ENCODE results near the gene PDGFB.

The PDGFB gene

DNA sequence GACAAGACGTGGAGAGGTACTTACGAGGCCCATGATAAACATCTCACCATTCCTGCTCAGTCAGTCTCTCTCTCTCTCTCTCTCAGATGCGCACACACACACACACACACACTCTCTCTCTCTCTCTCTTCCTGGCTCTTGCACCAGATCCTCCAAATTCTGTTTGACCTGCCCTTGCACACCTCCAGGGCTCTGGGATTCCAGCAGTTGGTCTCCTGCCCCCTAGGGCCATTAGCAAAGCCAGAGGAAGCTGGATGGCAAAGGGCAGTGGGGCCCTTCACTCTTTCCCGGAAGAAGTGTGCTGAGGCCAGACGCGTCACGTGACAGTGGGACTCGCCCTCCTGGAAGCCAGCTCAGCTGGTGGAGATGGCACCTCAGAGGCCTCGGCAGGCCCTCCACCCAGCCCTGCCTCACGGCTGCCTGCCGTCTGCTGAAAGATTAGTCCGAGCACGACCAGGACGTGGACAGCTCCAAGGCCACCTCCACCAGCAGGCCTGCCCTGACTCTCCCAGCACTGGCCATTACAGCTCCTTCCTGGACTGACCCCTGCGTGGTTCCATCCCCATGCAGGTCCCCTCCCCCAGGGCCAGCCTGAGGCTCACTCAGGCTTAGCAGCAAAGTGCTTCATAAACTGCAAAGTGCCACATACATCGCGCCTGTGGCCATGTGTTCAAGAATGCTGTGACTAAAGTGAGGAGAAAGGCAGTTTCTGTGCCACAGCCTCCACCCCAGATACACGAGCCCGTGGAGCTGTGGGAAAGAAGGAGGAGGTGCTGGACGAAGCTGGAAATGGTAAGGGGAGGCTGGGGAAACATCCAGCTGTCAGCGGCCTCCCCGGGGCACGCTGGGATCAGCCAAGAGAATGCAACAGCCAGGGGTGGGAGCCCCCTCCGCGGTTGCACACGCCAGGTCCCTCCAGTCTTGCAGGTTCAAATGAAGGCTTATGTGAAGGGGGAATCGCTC is 3.7 kb downstream of the PDGFB start:
- no peak overlapping the region for H3K4me3 ChIP-seq (ENCODE audit: control insufficient read depth, low read depth, low read length)
- no peak for DNase-seq (ENCODE audit: low read depth)
- TF ChIP-seq, protein P1, sequence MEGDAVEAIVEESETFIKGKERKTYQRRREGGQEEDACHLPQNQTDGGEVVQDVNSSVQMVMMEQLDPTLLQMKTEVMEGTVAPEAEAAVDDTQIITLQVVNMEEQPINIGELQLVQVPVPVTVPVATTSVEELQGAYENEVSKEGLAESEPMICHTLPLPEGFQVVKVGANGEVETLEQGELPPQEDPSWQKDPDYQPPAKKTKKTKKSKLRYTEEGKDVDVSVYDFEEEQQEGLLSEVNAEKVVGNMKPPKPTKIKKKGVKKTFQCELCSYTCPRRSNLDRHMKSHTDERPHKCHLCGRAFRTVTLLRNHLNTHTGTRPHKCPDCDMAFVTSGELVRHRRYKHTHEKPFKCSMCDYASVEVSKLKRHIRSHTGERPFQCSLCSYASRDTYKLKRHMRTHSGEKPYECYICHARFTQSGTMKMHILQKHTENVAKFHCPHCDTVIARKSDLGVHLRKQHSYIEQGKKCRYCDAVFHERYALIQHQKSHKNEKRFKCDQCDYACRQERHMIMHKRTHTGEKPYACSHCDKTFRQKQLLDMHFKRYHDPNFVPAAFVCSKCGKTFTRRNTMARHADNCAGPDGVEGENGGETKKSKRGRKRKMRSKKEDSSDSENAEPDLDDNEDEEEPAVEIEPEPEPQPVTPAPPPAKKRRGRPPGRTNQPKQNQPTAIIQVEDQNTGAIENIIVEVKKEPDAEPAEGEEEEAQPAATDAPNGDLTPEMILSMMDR (conservative IDR thresholded peaks at IDR 0.05; ENCODE audit: control insufficient read depth, insufficient read depth, low read depth, low read length): no peak

DNA sequence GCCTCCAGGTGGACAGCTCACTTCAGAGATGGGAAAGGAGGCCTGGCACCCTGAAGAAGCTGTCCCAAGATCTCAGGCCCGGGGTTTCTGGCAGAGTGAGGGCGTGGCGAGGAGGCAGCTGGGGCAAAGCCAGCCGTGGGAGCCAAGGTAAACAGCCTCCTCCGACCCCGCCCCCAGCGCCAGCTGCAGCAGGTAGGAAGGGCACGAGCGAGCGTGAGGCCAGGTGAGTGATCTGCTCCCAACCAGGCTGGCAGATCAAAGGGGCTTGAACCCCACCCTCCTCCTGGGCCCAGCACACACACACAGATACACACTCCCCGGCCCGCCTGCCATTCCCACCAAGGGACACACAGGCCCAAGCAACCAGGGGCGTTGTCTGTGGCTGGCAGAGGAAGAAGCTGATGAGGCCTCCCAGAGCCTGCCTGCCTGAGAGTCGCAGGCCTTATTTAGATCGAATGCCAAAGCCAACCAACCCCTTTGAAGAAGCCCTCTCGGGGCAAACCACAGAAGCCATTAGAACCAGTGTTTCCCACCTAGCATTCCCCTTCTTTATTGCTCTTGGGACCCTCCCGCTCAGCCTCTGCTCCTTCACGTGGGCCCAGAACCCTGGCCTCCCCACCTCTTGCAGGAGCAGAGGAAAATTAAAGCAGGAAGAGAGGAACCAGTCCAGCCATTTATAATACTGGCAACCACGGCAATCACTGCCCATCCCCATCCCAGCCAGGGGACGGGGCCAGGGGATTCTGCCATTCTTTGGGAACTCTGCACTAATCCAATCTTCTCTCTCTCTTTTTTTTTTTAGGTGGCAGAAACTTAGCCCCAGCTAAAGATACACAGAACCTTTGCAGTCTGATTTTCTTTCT is 5.0 kb downstream of the PDGFB start:
- no peak for DNase-seq (ENCODE audit: low read depth)
- no peak overlapping the region for H3K4me3 ChIP-seq (ENCODE audit: control insufficient read depth, low read depth, low read length)
- TF ChIP-seq, protein P1 (conservative IDR thresholded peaks at IDR 0.05; ENCODE audit: control insufficient read depth, insufficient read depth, low read depth, low read length): no peak

DNA sequence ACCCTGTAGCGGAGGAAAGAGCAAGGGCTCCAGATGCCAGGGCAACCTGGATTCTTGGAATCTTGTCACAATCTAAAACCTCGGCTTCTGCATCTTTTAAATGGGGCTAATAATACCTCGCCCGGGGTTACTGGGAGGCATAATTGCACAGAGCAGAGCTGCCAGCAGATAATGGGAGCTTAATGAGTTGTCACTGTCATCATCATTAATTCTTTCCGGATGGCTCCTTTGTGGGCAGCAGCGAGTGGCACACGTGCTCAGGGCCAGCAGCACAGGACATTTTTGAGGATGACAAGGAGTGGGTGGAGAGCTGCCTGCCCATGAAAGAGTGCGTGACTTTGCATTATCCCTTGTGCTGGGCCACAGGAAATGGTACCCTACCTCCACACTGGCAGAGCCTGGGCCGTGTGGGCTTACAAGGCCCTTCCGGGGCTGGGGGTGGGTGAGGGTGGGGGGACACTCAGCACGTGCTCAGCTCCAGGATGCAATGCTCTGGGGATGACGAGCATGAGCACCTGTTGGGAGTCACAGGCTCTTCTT is 5.7 kb downstream of the PDGFB start:
- no peak for DNase-seq (ENCODE audit: low read depth)
- TF ChIP-seq, protein P1 (conservative IDR thresholded peaks at IDR 0.05; ENCODE audit: control insufficient read depth, insufficient read depth, low read depth, low read length): no peak
- H3K4me3 ChIP-seq (ENCODE audit: control insufficient read depth, low read depth, low read length): no peak overlapping the region

DNA sequence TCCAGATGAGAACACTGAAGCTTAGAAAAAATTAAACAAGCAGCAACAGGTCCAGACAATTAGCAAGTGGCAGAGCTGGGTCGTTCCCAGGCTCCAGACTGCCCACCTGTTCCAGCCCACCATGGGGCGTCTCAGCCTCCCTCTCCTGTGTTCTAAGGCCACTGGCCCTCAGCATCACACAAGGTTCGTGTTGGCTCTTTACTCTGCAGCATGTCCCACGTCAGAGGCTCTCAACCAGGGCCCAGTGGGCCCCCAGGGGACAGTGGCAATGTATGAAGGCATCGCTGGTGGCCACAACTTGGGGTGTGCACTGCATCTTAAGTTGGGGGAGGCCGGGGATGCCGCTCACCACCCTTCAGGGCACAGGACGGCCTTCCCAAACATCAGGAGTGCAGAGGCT is 6.2 kb downstream of the PDGFB start:
- TF ChIP-seq, protein P1 (conservative IDR thresholded peaks at IDR 0.05; ENCODE audit: control insufficient read depth, insufficient read depth, low read depth, low read length): no peak
- no peak for DNase-seq (ENCODE audit: low read depth)
- no peak overlapping the region for H3K4me3 ChIP-seq (ENCODE audit: control insufficient read depth, low read depth, low read length)

DNA sequence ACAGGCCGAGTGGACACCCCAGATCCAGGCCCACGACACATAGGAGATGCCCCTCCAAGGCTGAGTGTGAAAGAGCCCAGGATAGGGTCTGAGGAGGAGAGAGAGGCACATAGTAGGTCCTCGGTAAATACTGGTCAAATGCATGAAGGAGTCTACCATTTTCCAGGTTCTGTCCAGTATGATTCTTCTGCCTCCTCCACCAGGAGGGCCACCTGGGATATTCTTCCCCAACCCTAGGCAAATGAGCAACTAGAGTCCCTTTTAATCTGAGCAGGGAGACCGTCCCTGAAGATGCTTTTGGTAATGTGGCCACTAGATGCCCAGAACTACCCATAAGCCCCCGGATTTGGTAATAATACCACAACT is 6.7 kb downstream of the PDGFB start:
- DNase-seq (ENCODE audit: low read depth): no peak
- TF ChIP-seq, protein P1 (conservative IDR thresholded peaks at IDR 0.05; ENCODE audit: control insufficient read depth, insufficient read depth, low read depth, low read length): no peak

DNA sequence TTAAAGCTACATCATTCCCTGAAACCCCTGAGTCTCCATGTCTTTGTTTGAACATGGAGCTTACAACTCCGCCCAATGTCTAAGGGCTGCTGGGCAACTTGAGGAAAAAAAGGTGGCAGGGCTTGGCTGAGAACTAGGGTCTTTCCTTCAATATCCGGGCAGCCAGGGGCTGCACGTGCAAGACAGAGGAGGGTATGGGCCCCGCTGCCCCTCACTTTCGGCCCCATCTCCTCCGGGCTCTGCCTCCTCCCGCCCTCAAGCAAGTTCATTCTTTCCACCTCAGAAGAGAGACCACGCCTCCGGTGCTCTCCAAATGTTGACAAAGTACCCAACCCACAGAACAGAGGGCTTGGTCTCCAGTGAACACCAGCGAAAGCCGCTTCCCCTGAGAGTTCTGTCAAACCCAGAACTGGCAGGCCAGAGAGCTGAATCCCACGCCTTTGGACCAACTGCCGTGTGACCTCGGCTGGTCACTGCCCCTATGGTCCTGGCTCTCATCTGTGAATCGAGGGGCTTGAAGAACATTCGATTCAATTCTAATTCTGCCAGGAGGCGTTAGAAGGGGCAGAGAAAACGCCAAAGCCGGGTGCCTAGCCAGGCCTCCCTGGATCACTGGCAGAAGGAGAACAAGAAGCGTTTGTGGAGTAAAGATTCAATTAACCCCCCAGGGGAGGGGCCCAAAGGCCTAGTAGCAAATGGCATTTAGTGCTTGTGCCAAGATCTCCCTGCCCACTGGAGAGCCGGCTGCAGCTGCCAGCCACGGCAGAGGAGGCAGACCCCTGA is 7.3 kb downstream of the PDGFB start:
- DNase-seq (ENCODE audit: low read depth): no peak
- TF ChIP-seq, protein P1 (conservative IDR thresholded peaks at IDR 0.05; ENCODE audit: control insufficient read depth, insufficient read depth, low read depth, low read length): no peak
- H3K4me3 ChIP-seq (ENCODE audit: control insufficient read depth, low read depth, low read length): no peak overlapping the region

More for the DNA sequence above, 6.7 kb downstream of the PDGFB start:
- H3K4me3 ChIP-seq (ENCODE audit: control insufficient read depth, low read depth, low read length): no peak overlapping the region
